ENCODE results near the gene ANOS1.

DNA sequence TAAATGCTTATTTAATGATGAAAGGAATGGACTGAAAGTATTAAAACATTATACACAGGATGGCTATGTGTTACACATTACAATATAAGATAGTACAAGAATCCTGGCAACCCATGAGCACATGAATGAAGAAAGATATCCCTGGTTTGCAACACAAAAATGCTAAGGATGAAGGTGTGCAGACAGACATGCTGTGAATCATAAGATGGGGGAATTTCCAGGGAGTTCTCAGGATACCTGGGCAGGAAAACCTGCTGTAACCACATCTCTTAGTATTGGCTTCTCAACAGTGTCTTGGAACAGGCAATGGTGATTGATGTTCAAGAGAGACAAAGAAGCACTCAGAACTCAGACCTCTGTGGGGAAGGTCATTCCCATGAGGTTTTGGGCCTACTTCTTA is 23.9 kb upstream of the ANOS1 start:
- TF ChIP-seq, protein P1, sequence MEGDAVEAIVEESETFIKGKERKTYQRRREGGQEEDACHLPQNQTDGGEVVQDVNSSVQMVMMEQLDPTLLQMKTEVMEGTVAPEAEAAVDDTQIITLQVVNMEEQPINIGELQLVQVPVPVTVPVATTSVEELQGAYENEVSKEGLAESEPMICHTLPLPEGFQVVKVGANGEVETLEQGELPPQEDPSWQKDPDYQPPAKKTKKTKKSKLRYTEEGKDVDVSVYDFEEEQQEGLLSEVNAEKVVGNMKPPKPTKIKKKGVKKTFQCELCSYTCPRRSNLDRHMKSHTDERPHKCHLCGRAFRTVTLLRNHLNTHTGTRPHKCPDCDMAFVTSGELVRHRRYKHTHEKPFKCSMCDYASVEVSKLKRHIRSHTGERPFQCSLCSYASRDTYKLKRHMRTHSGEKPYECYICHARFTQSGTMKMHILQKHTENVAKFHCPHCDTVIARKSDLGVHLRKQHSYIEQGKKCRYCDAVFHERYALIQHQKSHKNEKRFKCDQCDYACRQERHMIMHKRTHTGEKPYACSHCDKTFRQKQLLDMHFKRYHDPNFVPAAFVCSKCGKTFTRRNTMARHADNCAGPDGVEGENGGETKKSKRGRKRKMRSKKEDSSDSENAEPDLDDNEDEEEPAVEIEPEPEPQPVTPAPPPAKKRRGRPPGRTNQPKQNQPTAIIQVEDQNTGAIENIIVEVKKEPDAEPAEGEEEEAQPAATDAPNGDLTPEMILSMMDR (IDR thresholded peaks at IDR 0.05; ENCODE audit: poor library complexity, severe bottlenecking), result no peak
- TF ChIP-seq EZH2 (IDR thresholded peaks at IDR 0.05; ENCODE audit: borderline replicate concordance, insufficient read depth, low read length, poor library complexity, severe bottlenecking) (no peak), POLR2AphosphoS5 (IDR thresholded peaks at IDR 0.05) (no peak), EP300 (conservative IDR thresholded peaks at IDR 0.05; ENCODE audit: poor library complexity, severe bottlenecking) (no peak), SMC3 (conservative IDR thresholded peaks at IDR 0.05; ENCODE audit: poor library complexity) (no peak)
- TF ChIP-seq, protein P2, sequence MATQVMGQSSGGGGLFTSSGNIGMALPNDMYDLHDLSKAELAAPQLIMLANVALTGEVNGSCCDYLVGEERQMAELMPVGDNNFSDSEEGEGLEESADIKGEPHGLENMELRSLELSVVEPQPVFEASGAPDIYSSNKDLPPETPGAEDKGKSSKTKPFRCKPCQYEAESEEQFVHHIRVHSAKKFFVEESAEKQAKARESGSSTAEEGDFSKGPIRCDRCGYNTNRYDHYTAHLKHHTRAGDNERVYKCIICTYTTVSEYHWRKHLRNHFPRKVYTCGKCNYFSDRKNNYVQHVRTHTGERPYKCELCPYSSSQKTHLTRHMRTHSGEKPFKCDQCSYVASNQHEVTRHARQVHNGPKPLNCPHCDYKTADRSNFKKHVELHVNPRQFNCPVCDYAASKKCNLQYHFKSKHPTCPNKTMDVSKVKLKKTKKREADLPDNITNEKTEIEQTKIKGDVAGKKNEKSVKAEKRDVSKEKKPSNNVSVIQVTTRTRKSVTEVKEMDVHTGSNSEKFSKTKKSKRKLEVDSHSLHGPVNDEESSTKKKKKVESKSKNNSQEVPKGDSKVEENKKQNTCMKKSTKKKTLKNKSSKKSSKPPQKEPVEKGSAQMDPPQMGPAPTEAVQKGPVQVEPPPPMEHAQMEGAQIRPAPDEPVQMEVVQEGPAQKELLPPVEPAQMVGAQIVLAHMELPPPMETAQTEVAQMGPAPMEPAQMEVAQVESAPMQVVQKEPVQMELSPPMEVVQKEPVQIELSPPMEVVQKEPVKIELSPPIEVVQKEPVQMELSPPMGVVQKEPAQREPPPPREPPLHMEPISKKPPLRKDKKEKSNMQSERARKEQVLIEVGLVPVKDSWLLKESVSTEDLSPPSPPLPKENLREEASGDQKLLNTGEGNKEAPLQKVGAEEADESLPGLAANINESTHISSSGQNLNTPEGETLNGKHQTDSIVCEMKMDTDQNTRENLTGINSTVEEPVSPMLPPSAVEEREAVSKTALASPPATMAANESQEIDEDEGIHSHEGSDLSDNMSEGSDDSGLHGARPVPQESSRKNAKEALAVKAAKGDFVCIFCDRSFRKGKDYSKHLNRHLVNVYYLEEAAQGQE (IDR thresholded peaks at IDR 0.05; ENCODE audit: borderline replicate concordance), result no peak
